Measurements from ENCODE around the gene TTC3. TPM values are rescaled to one million over a fixed set of nuclear protein-coding genes. Genes with fewer than 3 reads are reported as not detected.
A peak's percentile ranks its signal among the peaks of the same experiment; 100 is the strongest.

TTC3 gene
- total and polyA plus RNA-seq, 9 of the 15 experiments (the other 6 are each of a cell fraction or from before 2014, with no cell fraction given): 17.5 to 92.0 (median 59.5) TPM

- TF ChIP-seq ZNF639 (CRISPR knock-in tag; conservative IDR thresholded peaks at IDR 0.05 in 1 of 2, IDR thresholded peaks at IDR 0.05 in 1 of 2) (no peak), ZNF408 (CRISPR knock-in tag; IDR thresholded peaks at IDR 0.05; ENCODE audit: low read depth) (no peak), ZBTB49 (CRISPR knock-in tag; IDR thresholded peaks at IDR 0.05; ENCODE audit: borderline replicate concordance) (no peak), MEF2D (tag; conservative IDR thresholded peaks at IDR 0.05; ENCODE audit: low read depth) (peak; percentile 38; the same call in 1 of the 2 replicates), CEBPG (CRISPR knock-in tag; IDR thresholded peaks at IDR 0.05) (no peak), CEBPG (tag; conservative IDR thresholded peaks at IDR 0.05 in 1 of 2, IDR thresholded peaks at IDR 0.05 in 1 of 2) (peak in 1 of 2 experiments; percentile 29; a peak in 1 of 4 replicates), ZNF780A (CRISPR knock-in tag; IDR thresholded peaks at IDR 0.05) (no peak), TEAD4 (IDR thresholded peaks at IDR 0.05; ENCODE audit: low read length) (no peak), TEAD4 (CRISPR knock-in tag; IDR thresholded peaks at IDR 0.05; ENCODE audit: borderline replicate concordance) (no peak)
These were observed 73.5 kb downstream of the TTC3 start (continued) for GRCh38 chr21:37146320-37147235.
